K562 (cell line): ENCODE measurements around the gene HNRNPLL. TPM values are rescaled to one million over a fixed set of nuclear protein-coding genes. Genes with fewer than 3 reads are reported as not detected.

ENCODE experiments used
- IFI16 ChIP-seq: fragments of 250-450 bp; sonication (Bioruptor Pico); IDR thresholded peaks from 2 replicates; pipeline ENCODE4 v2.1.2; 2022; ENCODE audit warnings: mild to moderate bottlenecking, inconsistent platforms
- MCM3 ChIP-seq: fragments of 450-650 bp; IDR thresholded peaks from 2 replicates; pipeline ENCODE4 v1.6.1; 2016
- MIER1 ChIP-seq: fragments of 450-650 bp; IDR thresholded peaks from 2 replicates; pipeline ENCODE4 v1.6.1; 2016; ENCODE audit warnings: antibody characterized with exemption, mild to moderate bottlenecking, low read depth
- MYNN ChIP-seq, 2 experiments: sonication (generic); formaldehyde crosslinking in 1 of 2; IDR thresholded peaks; 2 replicates each; pipeline versions ENCODE4 v1.5.0 to v1.6.1; 2016 to 2020; ENCODE audit warnings: antibody characterized with exemption in 1 of 2, missing genetic modification reagents in 1 of 2
- NFE2 ChIP-seq: IDR thresholded peaks from 2 replicates; pipeline ENCODE4 v1.6.1; 2014; ENCODE audit warnings: antibody characterized with exemption, low read depth
- SMARCC2 ChIP-seq: fragments of 450-650 bp; IDR thresholded peaks from 2 replicates; pipeline ENCODE4 v1.6.1; 2017; ENCODE audit warnings: antibody characterized with exemption, moderate library complexity, mild to moderate bottlenecking, low read depth
- SUPT5H ChIP-seq: fragments of 450-650 bp; IDR thresholded peaks from 2 replicates; pipeline ENCODE4 v1.6.1; 2016
- TFAM ChIP-seq: fragments of 250-450 bp; sonication (Bioruptor Pico); conservative IDR thresholded peaks from 2 replicates; pipeline ENCODE4 v1.5.0; 2021; ENCODE audit warnings: mild to moderate bottlenecking, moderate library complexity
- XRCC4 ChIP-seq: IDR thresholded peaks from one replicate; pipeline ENCODE4 v1.6.1; 2011; ENCODE audit not compliant: insufficient read depth, insufficient read length; ENCODE audit errors: extremely low read depth
- ZNF436 ChIP-seq: fragments of 250-450, 450-650 bp; sonication (Bioruptor Pico); formaldehyde crosslinking; IDR thresholded peaks from 2 replicates; pipeline ENCODE4 v1.7.0; 2020; ENCODE audit warnings: mild to moderate bottlenecking
- ZNF696 ChIP-seq: fragments of 250-450 bp; sonication (Bioruptor Pico); conservative IDR thresholded peaks from 2 replicates; pipeline ENCODE4 v1.4.0; 2020; ENCODE audit warnings: mild to moderate bottlenecking, moderate library complexity
- ZSCAN32 ChIP-seq: fragments of 450-650 bp; formaldehyde crosslinking; IDR thresholded peaks from 2 replicates; pipeline ENCODE4 v1.4.0; 2020; ENCODE audit warnings: mild to moderate bottlenecking, moderate library complexity
- polyA plus RNA-seq, 8 experiments: library from polyadenylated mRNA; depleted of rRNA in 4 of 8; stranded (reverse) in 5 of 8; unstranded in 3 of 8; fragments of >200 nt; fragmentation: Nextera tagmentation in 2 of 8; fragmentation: Illumina TruSeq in 1 of 8; extraction: Ambion mirVana in 2 of 8; extraction: Trizol in 1 of 8; gene quantifications; 2 replicates each; pipeline versions ENCODE4 v1.2.1 to v1.2.3, GENCODE V29; 2011 to 2014; ENCODE audit warnings: inconsistent platforms in 1 of 8, missing spikeins in 1 of 8
- total RNA-seq, 7 experiments: library from RNA; depleted of rRNA in 6 of 7; stranded (reverse); fragments of >200 nt in 6 of 7; fragmentation: Illumina TruSeq in 2 of 7; extraction: Trizol in 2 of 7; gene quantifications; 2 replicates each; pipeline versions ENCODE4 v1.2.1 to v1.2.3, GENCODE V29; 2011 to 2021; ENCODE audit warnings: low replicate concordance in 1 of 7
- TF ChIP-seq, protein P1 (sequence below), 2 experiments: IDR thresholded peaks; 2 replicates each; pipeline ENCODE4 v1.6.1; 2011; ENCODE audit warnings: borderline replicate concordance in 1 of 2, control low read depth in 1 of 2, low read depth in 1 of 2, low read length in 1 of 2, mild to moderate bottlenecking in 1 of 2, mixed read lengths in 1 of 2, moderate library complexity in 1 of 2; ENCODE audit not compliant: insufficient read depth in 1 of 2, insufficient read length in 1 of 2, poor library complexity in 1 of 2, severe bottlenecking in 1 of 2; ENCODE audit errors: extremely low read depth in 1 of 2
- TF ChIP-seq, protein P2 (sequence below): fragments of 450-650 bp; IDR thresholded peaks from 2 replicates; pipeline ENCODE4 v1.6.1; 2018; ENCODE audit not compliant: partially characterized antibody
- TF ChIP-seq, protein P3 (sequence below), 2 experiments: fragments of 450-650 bp; conservative IDR thresholded peaks; 2 replicates each; pipeline ENCODE4 v1.6.1; 2017; ENCODE audit warnings: mild to moderate bottlenecking in 2 of 2, moderate library complexity in 2 of 2
- TF ChIP-seq, protein P4 (sequence below): IDR thresholded peaks from 3 replicates; pipeline ENCODE4 v1.6.1; 2011; ENCODE audit warnings: borderline replicate concordance, mild to moderate bottlenecking, moderate library complexity; ENCODE audit not compliant: insufficient read length; ENCODE audit errors: extremely low read depth
- TF ChIP-seq, protein P5 (sequence below): IDR thresholded peaks from 2 replicates; pipeline ENCODE4 v1.6.1; 2014; ENCODE audit warnings: antibody characterized with exemption

HNRNPLL gene
- total and polyA plus RNA-seq, 9 of the 15 experiments (the other 6 are each of a cell fraction or from before 2014, with no cell fraction given) = 19.8 to 135 (median 57.8) TPM

DNA sequence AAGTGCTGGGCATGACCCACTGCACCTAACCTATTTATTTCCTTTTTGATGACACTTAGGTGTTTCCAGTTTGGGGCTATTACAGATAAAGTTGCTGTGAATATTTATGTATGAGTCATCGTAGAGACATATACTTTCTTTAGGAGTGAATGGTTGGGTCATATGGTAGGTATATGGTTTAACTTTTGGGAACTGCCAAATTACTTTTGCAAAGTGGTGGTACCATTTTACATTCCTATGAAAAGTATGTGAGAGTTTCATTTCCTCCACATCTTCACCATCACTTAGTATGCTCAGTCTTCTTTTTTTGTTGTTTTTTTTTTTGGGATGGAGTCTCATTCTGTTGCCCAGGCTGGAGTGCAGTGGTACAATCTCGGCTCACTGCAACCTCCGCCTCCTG, 56.1 kb downstream of the HNRNPLL start (continued):
- TF ChIP-seq MIER1 (no peak), TFAM (CRISPR knock-in tag) (no peak), ZNF696 (CRISPR knock-in tag) (no peak), NFE2 (no peak), IFI16 (CRISPR knock-in tag) (no peak), SMARCC2 (no peak), MCM3 (no peak), ZSCAN32 (no peak), SUPT5H (peak; percentile 55), MYNN (IDR thresholded peaks at IDR 0.05) (no peak), MYNN (CRISPR knock-in tag; IDR thresholded peaks at IDR 0.05) (no peak), XRCC4 (no peak), ZNF436 (no peak)
- TF ChIP-seq, protein P1, sequence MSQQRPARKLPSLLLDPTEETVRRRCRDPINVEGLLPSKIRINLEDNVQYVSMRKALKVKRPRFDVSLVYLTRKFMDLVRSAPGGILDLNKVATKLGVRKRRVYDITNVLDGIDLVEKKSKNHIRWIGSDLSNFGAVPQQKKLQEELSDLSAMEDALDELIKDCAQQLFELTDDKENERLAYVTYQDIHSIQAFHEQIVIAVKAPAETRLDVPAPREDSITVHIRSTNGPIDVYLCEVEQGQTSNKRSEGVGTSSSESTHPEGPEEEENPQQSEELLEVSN (IDR thresholded peaks at IDR 0.05; ENCODE audit: borderline replicate concordance in 1 of 2, extremely low read depth in 1 of 2, insufficient read depth in 1 of 2, insufficient read length in 1 of 2, low read depth in 1 of 2, low read length in 1 of 2, poor library complexity in 1 of 2, severe bottlenecking in 1 of 2) = no peak
- TF ChIP-seq, protein P2, sequence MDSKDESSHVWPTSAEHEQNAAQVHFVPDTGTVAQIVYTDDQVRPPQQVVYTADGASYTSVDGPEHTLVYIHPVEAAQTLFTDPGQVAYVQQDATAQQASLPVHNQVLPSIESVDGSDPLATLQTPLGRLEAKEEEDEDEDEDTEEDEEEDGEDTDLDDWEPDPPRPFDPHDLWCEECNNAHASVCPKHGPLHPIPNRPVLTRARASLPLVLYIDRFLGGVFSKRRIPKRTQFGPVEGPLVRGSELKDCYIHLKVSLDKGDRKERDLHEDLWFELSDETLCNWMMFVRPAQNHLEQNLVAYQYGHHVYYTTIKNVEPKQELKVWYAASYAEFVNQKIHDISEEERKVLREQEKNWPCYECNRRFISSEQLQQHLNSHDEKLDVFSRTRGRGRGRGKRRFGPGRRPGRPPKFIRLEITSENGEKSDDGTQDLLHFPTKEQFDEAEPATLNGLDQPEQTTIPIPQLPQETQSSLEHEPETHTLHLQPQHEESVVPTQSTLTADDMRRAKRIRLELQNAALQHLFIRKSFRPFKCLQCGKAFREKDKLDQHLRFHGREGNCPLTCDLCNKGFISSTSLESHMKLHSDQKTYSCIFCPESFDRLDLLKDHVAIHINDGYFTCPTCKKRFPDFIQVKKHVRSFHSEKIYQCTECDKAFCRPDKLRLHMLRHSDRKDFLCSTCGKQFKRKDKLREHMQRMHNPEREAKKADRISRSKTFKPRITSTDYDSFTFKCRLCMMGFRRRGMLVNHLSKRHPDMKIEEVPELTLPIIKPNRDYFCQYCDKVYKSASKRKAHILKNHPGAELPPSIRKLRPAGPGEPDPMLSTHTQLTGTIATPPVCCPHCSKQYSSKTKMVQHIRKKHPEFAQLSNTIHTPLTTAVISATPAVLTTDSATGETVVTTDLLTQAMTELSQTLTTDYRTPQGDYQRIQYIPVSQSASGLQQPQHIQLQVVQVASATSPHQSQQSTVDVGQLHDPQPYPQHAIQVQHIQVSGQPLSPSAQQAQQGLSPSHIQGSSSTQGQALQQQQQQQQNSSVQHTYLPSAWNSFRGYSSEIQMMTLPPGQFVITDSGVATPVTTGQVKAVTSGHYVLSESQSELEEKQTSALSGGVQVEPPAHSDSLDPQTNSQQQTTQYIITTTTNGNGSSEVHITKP = peak; percentile 51
- TF ChIP-seq, protein P3, sequence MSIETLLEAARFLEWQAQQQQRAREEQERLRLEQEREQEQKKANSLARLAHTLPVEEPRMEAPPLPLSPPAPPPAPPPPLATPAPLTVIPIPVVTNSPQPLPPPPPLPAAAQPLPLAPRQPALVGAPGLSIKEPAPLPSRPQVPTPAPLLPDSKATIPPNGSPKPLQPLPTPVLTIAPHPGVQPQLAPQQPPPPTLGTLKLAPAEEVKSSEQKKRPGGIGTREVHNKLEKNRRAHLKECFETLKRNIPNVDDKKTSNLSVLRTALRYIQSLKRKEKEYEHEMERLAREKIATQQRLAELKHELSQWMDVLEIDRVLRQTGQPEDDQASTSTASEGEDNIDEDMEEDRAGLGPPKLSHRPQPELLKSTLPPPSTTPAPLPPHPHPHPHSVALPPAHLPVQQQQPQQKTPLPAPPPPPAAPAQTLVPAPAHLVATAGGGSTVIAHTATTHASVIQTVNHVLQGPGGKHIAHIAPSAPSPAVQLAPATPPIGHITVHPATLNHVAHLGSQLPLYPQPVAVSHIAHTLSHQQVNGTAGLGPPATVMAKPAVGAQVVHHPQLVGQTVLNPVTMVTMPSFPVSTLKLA (conservative IDR thresholded peaks at IDR 0.05) = no peak
- TF ChIP-seq, protein P4, sequence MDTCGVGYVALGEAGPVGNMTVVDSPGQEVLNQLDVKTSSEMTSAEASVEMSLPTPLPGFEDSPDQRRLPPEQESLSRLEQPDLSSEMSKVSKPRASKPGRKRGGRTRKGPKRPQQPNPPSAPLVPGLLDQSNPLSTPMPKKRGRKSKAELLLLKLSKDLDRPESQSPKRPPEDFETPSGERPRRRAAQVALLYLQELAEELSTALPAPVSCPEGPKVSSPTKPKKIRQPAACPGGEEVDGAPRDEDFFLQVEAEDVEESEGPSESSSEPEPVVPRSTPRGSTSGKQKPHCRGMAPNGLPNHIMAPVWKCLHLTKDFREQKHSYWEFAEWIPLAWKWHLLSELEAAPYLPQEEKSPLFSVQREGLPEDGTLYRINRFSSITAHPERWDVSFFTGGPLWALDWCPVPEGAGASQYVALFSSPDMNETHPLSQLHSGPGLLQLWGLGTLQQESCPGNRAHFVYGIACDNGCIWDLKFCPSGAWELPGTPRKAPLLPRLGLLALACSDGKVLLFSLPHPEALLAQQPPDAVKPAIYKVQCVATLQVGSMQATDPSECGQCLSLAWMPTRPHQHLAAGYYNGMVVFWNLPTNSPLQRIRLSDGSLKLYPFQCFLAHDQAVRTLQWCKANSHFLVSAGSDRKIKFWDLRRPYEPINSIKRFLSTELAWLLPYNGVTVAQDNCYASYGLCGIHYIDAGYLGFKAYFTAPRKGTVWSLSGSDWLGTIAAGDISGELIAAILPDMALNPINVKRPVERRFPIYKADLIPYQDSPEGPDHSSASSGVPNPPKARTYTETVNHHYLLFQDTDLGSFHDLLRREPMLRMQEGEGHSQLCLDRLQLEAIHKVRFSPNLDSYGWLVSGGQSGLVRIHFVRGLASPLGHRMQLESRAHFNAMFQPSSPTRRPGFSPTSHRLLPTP = no peak
- TF ChIP-seq, protein P5, sequence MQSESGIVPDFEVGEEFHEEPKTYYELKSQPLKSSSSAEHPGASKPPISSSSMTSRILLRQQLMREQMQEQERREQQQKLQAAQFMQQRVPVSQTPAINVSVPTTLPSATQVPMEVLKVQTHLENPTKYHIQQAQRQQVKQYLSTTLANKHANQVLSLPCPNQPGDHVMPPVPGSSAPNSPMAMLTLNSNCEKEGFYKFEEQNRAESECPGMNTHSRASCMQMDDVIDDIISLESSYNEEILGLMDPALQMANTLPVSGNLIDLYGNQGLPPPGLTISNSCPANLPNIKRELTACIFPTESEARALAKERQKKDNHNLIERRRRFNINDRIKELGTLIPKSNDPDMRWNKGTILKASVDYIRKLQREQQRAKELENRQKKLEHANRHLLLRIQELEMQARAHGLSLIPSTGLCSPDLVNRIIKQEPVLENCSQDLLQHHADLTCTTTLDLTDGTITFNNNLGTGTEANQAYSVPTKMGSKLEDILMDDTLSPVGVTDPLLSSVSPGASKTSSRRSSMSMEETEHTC = no peak
